Liver (tissue), 9 donors: ENCODE results near the gene NEMF. TPM values are rescaled to one million over a fixed set of nuclear protein-coding genes. Genes with fewer than 3 reads are reported as not detected.
A peak's percentile ranks its signal among the peaks of the same experiment; 100 is the strongest.

Source experiments
- DNase-seq: peaks from one replicate; pipeline ENCODE4 v3.0.0-alpha.2; 2017; ENCODE audit warnings: low spot score
- H3K27ac ChIP-seq, 2 donors: one replicate each; pipeline ENCODE4 v1.7.0; 2013; ENCODE audit warnings: inconsistent platforms in 2 of 2, low read length in 2 of 2, control low read depth in 1 of 2, low read depth in 1 of 2, mild to moderate bottlenecking in 1 of 2
- H3K27me3 ChIP-seq, 4 donors: one replicate each; pipeline versions ENCODE4 v1.6.1 to v1.7.0; 2013; ENCODE audit warnings: low read length in 3 of 4, inconsistent platforms in 1 of 4, mild to moderate bottlenecking in 1 of 4, moderate library complexity in 1 of 4; ENCODE audit not compliant: control insufficient read depth in 4 of 4, insufficient read depth in 4 of 4
- H3K36me3 ChIP-seq, 4 donors: one replicate each; pipeline versions ENCODE4 v1.6.1 to v1.7.0; 2013; ENCODE audit warnings: low read length in 3 of 4, mild to moderate bottlenecking in 3 of 4, low read depth in 1 of 4, moderate library complexity in 1 of 4; ENCODE audit not compliant: control insufficient read depth in 4 of 4, insufficient read depth in 3 of 4
- H3K4me1 ChIP-seq, 4 donors: one replicate each; pipeline versions ENCODE4 v1.6.1 to v1.7.0; 2013; ENCODE audit warnings: low read length in 3 of 4, mild to moderate bottlenecking in 3 of 4, moderate library complexity in 1 of 4; ENCODE audit not compliant: control insufficient read depth in 4 of 4, insufficient read depth in 4 of 4
- H3K4me3 ChIP-seq, 3 donors: one replicate each; pipeline versions ENCODE4 v1.6.1 to v1.7.0; 2013; ENCODE audit warnings: low read length in 3 of 3, control low read depth in 1 of 3, low read depth in 1 of 3, mild to moderate bottlenecking in 1 of 3
- H3K9ac ChIP-seq, 2 donors: one replicate each; pipeline ENCODE4 v1.7.0; 2013; ENCODE audit warnings: low read length in 2 of 2, mild to moderate bottlenecking in 2 of 2, moderate library complexity in 2 of 2, control low read depth in 1 of 2, low read depth in 1 of 2
- H3K9me3 ChIP-seq, 4 donors: one replicate each; pipeline versions ENCODE4 v1.6.1 to v1.7.0; 2013; ENCODE audit warnings: low read length in 3 of 4; ENCODE audit not compliant: control insufficient read depth in 4 of 4
- ATF3 ChIP-seq: IDR thresholded peaks from 2 replicates; pipeline ENCODE4 v1.6.1; 2016; ENCODE audit warnings: antibody characterized with exemption
- CTCF ChIP-seq: fragments of 150-350 bp; IDR thresholded peaks from 2 replicates; pipeline ENCODE4 v1.5.1; 2017; ENCODE audit warnings: improper control_type of control experiment, low read depth, low read length; ENCODE audit not compliant: missing input control
- EGR1 ChIP-seq, 2 donors: IDR thresholded peaks; 2 replicates each; pipeline ENCODE4 v1.6.1; 2016 to 2018; ENCODE audit warnings: antibody characterized with exemption in 2 of 2, low read depth in 2 of 2
- FOXA1 ChIP-seq: IDR thresholded peaks from 2 replicates; pipeline ENCODE4 v1.6.1; 2016; ENCODE audit warnings: antibody characterized with exemption
- FOXA2 ChIP-seq: IDR thresholded peaks from 2 replicates; pipeline ENCODE4 v1.6.1; 2016; ENCODE audit warnings: antibody characterized with exemption
- GABPA ChIP-seq, 2 donors: IDR thresholded peaks in 1 of 2; conservative IDR thresholded peaks in 1 of 2; 2 replicates each; pipeline ENCODE4 v1.6.1; 2016; ENCODE audit warnings: antibody characterized with exemption in 2 of 2, mild to moderate bottlenecking in 1 of 2, moderate library complexity in 1 of 2
- HNF4A ChIP-seq, 2 donors: conservative IDR thresholded peaks; 2 replicates each; pipeline ENCODE4 v1.6.1; 2016; ENCODE audit warnings: antibody characterized with exemption in 2 of 2, mild to moderate bottlenecking in 2 of 2
- HNF4G ChIP-seq: IDR thresholded peaks from 2 replicates; pipeline ENCODE4 v1.6.1; 2016; ENCODE audit warnings: antibody characterized with exemption
- JUND ChIP-seq, 2 donors: IDR thresholded peaks; 2 replicates each; pipeline ENCODE4 v1.6.1; 2016; ENCODE audit warnings: antibody characterized with exemption in 2 of 2
- MAX ChIP-seq: IDR thresholded peaks from 2 replicates; pipeline ENCODE4 v1.6.1; 2016; ENCODE audit warnings: antibody characterized with exemption
- NR2F2 ChIP-seq: IDR thresholded peaks from 2 replicates; pipeline ENCODE4 v1.6.1; 2016; ENCODE audit warnings: antibody characterized with exemption
- RAD21 ChIP-seq, 2 donors: IDR thresholded peaks; 2 replicates each; pipeline ENCODE4 v1.6.1; 2016; ENCODE audit warnings: antibody characterized with exemption in 2 of 2, mild to moderate bottlenecking in 2 of 2
- REST ChIP-seq: IDR thresholded peaks from 2 replicates; pipeline ENCODE4 v1.6.1; 2016; ENCODE audit warnings: antibody characterized with exemption, mild to moderate bottlenecking
- RXRA ChIP-seq, 2 donors: IDR thresholded peaks; 2 replicates each; pipeline ENCODE4 v1.6.1; 2017 to 2018; ENCODE audit warnings: antibody characterized with exemption in 2 of 2, mild to moderate bottlenecking in 1 of 2
- SP1 ChIP-seq: IDR thresholded peaks from 2 replicates; pipeline ENCODE4 v1.6.1; 2018; ENCODE audit warnings: antibody characterized with exemption, mild to moderate bottlenecking
- TAF1 ChIP-seq: conservative IDR thresholded peaks from 2 replicates; pipeline ENCODE4 v1.6.1; 2016; ENCODE audit warnings: antibody characterized with exemption, mild to moderate bottlenecking
- YY1 ChIP-seq: IDR thresholded peaks from 2 replicates; pipeline ENCODE4 v1.6.1; 2016; ENCODE audit warnings: antibody characterized with exemption, mild to moderate bottlenecking
- ZBTB33 ChIP-seq: IDR thresholded peaks from 2 replicates; pipeline ENCODE4 v1.6.1; 2016; ENCODE audit warnings: antibody characterized with exemption
- WGBS: extraction: QIAGEN DNeasy Blood & Tissue Kit; methylation state at CpG from one replicate; pipeline ENCODE4 v1.1.7; 2013; 5-methylcytosine and 5-hydroxymethylcytosine counted together
- polyA plus RNA-seq, 2 donors: library from polyadenylated mRNA; stranded (reverse) in 1 of 2; unstranded in 1 of 2; fragments of 200-250 nt in 1 of 2; fragments of >200 nt in 1 of 2; fragmentation: Nextera tagmentation in 1 of 2; extraction: Ambion mirVana in 1 of 2; gene quantifications; one replicate each; pipeline versions ENCODE4 v1.2.1 to v1.2.3, GENCODE V29; 2013 to 2015
- total RNA-seq, 2 donors: library from RNA; depleted of rRNA; stranded (reverse); fragments of >200 nt; gene quantifications; one replicate each; pipeline ENCODE4 v1.2.3, GENCODE V29; 2014
- donor health status: healthy.
- donor health status: healthy.
- donor health status: healthy.
- donor health status: healthy.
- donor health status: healthy.

NEMF gene
- total RNA-seq: 10 to 100 TPM; 31.5 to 37.2 TPM
- 10 to 100 TPM in 1 of 2 donors, 1 to 10 TPM in 1; 7.9 to 30.8 TPM for polyA plus RNA-seq

GRCh38 chr14:49852301-49853157 is at the start of gene NEMF:
Gene NEMF, minus strand, starts transcription at chr14:49852788. Its CDS starts 35 bp downstream, at chr14:49852753.
- WGBS: under 1% methylated on average over 49 of the region's 49 CpGs
- TF ChIP-seq HNF4A (conservative IDR thresholded peaks at IDR 0.05): peak in 1 of 2 donors; percentile 28
- TF ChIP-seq MAX: no peak
- peak in 1 of 2 donors; percentile 39 for TF ChIP-seq EGR1 (IDR thresholded peaks at IDR 0.05; ENCODE audit: low read depth in 2 of 2)
- TF ChIP-seq RAD21 (IDR thresholded peaks at IDR 0.05): peak; percentile 62 to 65
- TF ChIP-seq ZBTB33: peak; percentile 83
- TF ChIP-seq JUND (IDR thresholded peaks at IDR 0.05): peak in 1 of 2 donors; percentile 24
- TF ChIP-seq RXRA (IDR thresholded peaks at IDR 0.05): no peak
- no peak for TF ChIP-seq FOXA1
- peak in 1 of 2 donors; percentile 74 for TF ChIP-seq GABPA (IDR thresholded peaks at IDR 0.05 in 1 of 2, conservative IDR thresholded peaks at IDR 0.05 in 1 of 2)
- TF ChIP-seq CTCF: peak; percentile 56
- peak; percentile 72 for TF ChIP-seq TAF1
- TF ChIP-seq SP1: peak; percentile 37
- TF ChIP-seq YY1: peak; percentile 92
- TF ChIP-seq FOXA2: no peak
- no peak for TF ChIP-seq HNF4G
- no peak for TF ChIP-seq NR2F2
- peak; percentile 8 for TF ChIP-seq ATF3
- peak; percentile 19 for TF ChIP-seq REST

More at GRCh38 chr14:49852301-49853157, at the start of gene NEMF:
- DNase-seq: peak; percentile 90
- Histone ChIP-seq H3K9ac (peak within 1 kb of the TSS; percentile 84 to 100), H3K36me3 (peaks cover 0 to 13% (median 9%) of the 10 kb centered on the region in 4 donors), H3K27me3 (no peaks in the 10 kb centered on the region), H3K4me3 (peak within 1 kb of the TSS; percentile 58 to 99 (median 85)), H3K9me3 (no peaks in the 10 kb centered on the region), H3K27ac (peak within 1 kb of the TSS; percentile 74 to 92), H3K4me1 (peaks cover 0 to 25% (median 17%) of the 10 kb centered on the region in 4 donors)
